ENCODE data around the gene PDE3A. TPM values are rescaled to one million over a fixed set of nuclear protein-coding genes. Genes with fewer than 3 reads are reported as not detected.

PDE3A gene
- total RNA-seq, 1 experiment from 2014 or later: 2.8 TPM

DNA sequence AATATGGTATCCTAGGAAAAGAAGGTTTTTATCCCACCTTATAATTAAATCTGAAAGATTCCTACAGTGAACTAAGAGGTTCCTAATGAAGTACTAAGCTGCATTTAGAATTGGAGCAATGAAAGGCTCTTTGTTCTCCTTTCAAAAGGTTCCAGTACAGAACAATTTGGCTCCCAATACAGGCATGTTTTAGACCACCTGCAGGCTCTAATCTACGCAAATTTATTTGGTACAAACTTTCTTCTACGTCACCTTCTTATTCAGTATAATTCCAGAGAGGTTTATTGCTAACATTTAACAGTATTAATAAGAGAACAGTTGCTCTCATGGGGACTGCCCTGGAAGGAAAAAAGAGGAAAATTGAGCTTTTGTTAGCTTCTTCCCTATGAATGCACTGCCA lies 289.2 kb downstream of the PDE3A start (continued):
- TF ChIP-seq, protein P1, sequence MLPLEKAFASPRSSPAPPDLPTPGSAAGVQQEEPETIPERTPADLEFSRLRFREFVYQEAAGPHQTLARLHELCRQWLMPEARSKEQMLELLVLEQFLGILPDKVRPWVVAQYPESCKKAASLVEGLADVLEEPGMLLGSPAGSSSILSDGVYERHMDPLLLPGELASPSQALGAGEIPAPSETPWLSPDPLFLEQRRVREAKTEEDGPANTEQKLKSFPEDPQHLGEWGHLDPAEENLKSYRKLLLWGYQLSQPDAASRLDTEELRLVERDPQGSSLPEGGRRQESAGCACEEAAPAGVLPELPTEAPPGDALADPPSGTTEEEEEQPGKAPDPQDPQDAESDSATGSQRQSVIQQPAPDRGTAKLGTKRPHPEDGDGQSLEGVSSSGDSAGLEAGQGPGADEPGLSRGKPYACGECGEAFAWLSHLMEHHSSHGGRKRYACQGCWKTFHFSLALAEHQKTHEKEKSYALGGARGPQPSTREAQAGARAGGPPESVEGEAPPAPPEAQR (CRISPR knock-in tag; IDR thresholded peaks at IDR 0.05): no peak
- TF ChIP-seq, protein P2, sequence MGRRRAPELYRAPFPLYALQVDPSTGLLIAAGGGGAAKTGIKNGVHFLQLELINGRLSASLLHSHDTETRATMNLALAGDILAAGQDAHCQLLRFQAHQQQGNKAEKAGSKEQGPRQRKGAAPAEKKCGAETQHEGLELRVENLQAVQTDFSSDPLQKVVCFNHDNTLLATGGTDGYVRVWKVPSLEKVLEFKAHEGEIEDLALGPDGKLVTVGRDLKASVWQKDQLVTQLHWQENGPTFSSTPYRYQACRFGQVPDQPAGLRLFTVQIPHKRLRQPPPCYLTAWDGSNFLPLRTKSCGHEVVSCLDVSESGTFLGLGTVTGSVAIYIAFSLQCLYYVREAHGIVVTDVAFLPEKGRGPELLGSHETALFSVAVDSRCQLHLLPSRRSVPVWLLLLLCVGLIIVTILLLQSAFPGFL (CRISPR knock-in tag; IDR thresholded peaks at IDR 0.05; ENCODE audit: borderline replicate concordance): no peak
- TF ChIP-seq FOXP1 (CRISPR knock-in tag; IDR thresholded peaks at IDR 0.05; ENCODE audit: borderline replicate concordance) (no peak), NFYB (CRISPR knock-in tag; conservative IDR thresholded peaks at IDR 0.05; ENCODE audit: low read depth) (no peak), MXD4 (CRISPR knock-in tag; IDR thresholded peaks at IDR 0.05; ENCODE audit: borderline replicate concordance) (no peak), MYBL2 (CRISPR knock-in tag; IDR thresholded peaks at IDR 0.05) (no peak)
- TF ChIP-seq, protein P3, sequence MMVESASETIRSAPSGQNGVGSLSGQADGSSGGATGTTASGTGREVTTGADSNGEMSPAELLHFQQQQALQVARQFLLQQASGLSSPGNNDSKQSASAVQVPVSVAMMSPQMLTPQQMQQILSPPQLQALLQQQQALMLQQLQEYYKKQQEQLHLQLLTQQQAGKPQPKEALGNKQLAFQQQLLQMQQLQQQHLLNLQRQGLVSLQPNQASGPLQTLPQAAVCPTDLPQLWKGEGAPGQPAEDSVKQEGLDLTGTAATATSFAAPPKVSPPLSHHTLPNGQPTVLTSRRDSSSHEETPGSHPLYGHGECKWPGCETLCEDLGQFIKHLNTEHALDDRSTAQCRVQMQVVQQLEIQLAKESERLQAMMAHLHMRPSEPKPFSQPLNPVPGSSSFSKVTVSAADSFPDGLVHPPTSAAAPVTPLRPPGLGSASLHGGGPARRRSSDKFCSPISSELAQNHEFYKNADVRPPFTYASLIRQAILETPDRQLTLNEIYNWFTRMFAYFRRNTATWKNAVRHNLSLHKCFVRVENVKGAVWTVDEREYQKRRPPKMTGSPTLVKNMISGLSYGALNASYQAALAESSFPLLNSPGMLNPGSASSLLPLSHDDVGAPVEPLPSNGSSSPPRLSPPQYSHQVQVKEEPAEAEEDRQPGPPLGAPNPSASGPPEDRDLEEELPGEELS (CRISPR knock-in tag; IDR thresholded peaks at IDR 0.05): no peak

DNA sequence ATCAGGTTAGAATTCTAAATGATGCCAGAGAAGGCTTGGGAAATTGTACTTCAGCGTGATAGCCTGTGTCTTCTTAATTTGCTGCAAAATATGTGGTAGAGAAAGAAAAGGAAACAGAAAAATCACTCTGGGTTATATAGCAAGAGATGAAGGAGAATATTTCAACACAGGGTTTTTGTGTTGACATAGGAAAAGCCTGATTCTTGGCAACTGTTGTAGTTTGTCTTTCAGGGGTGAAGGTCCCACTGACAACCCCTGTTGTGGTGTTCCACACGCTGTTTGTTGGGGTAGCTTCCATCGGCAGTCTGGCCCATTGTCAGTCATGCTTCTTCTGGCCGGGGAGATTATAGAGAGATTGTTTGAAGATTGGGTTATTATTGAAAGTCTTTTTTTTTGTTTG lies 313.0 kb downstream of the PDE3A start:
- TF ChIP-seq KAT7 (CRISPR knock-in tag; IDR thresholded peaks at IDR 0.05; ENCODE audit: borderline replicate concordance): no peak
- TF ChIP-seq, protein P4, sequence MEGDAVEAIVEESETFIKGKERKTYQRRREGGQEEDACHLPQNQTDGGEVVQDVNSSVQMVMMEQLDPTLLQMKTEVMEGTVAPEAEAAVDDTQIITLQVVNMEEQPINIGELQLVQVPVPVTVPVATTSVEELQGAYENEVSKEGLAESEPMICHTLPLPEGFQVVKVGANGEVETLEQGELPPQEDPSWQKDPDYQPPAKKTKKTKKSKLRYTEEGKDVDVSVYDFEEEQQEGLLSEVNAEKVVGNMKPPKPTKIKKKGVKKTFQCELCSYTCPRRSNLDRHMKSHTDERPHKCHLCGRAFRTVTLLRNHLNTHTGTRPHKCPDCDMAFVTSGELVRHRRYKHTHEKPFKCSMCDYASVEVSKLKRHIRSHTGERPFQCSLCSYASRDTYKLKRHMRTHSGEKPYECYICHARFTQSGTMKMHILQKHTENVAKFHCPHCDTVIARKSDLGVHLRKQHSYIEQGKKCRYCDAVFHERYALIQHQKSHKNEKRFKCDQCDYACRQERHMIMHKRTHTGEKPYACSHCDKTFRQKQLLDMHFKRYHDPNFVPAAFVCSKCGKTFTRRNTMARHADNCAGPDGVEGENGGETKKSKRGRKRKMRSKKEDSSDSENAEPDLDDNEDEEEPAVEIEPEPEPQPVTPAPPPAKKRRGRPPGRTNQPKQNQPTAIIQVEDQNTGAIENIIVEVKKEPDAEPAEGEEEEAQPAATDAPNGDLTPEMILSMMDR (IDR thresholded peaks at IDR 0.05): no peak
- no peak for TF ChIP-seq RORB (CRISPR knock-in tag; IDR thresholded peaks at IDR 0.05)
- no peak for TF ChIP-seq JUN (CRISPR knock-in tag; IDR thresholded peaks at IDR 0.05)
- TF ChIP-seq, protein P5, sequence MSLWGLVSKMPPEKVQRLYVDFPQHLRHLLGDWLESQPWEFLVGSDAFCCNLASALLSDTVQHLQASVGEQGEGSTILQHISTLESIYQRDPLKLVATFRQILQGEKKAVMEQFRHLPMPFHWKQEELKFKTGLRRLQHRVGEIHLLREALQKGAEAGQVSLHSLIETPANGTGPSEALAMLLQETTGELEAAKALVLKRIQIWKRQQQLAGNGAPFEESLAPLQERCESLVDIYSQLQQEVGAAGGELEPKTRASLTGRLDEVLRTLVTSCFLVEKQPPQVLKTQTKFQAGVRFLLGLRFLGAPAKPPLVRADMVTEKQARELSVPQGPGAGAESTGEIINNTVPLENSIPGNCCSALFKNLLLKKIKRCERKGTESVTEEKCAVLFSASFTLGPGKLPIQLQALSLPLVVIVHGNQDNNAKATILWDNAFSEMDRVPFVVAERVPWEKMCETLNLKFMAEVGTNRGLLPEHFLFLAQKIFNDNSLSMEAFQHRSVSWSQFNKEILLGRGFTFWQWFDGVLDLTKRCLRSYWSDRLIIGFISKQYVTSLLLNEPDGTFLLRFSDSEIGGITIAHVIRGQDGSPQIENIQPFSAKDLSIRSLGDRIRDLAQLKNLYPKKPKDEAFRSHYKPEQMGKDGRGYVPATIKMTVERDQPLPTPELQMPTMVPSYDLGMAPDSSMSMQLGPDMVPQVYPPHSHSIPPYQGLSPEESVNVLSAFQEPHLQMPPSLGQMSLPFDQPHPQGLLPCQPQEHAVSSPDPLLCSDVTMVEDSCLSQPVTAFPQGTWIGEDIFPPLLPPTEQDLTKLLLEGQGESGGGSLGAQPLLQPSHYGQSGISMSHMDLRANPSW (CRISPR knock-in tag; conservative IDR thresholded peaks at IDR 0.05; ENCODE audit: low read depth): no peak
- no peak for TF ChIP-seq SP1 (CRISPR knock-in tag; conservative IDR thresholded peaks at IDR 0.05)
- POLR2A ChIA-PET: no interaction called here
- H3K4me3 Mint-ChIP-seq: no peak overlapping the region
- H3K27ac Mint-ChIP-seq: no peak overlapping the region
- peaks cover 25% of the 10 kb centered on the region for H3K9me3 Mint-ChIP-seq
- no peak for ATAC-seq
- CTCF ChIA-PET: interaction anchor here (0.5 to 1.4 kb wide), 5 partner anchors 23 to 639 kb away, joined by 3 to 12 read pairs (median 3); no protein-coding TSS in a partner anchor
- peaks cover 13% of the 10 kb centered on the region for H3K36me3 Mint-ChIP-seq
- DNase-seq (ENCODE audit: low spot score): no peak
- no peaks in the 10 kb centered on the region; the same call in 1 of the 2 replicates for H3K27me3 Mint-ChIP-seq (ENCODE audit: low read depth)
- H3K4me1 Mint-ChIP-seq: no peaks in the 10 kb centered on the region

DNA sequence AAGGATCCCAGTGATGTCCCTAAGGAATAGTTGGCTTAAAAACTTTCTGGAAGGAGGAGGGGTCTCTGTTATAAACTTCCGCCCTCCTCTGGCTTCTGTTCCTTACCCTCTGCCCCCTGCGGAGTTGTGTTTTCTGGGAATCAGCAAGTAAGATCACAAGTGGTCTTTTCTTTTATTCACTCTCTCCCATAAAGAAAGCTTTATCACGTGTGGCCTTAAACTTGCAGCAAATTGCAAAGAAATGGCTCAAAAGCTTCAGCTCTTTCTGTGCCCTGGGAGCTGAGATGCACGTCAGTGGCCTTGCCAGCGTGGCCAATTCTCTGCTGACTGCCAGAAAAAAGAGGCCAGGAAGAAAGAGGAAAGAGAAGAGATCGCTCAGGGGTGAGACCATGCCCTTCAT lies 326.9 kb downstream of the PDE3A start, which contains the start of gene SLCO1C1:
TSS of gene SLCO1C1 (plus strand) at position 101 of the 400 bp plus-strand sequence. CDS start 4,245 bp downstream, outside the sequence.
- Mint-ChIP-seq H3K9me3 (no peaks in the 10 kb centered on the region), H3K27ac (peak within 1 kb of the TSS; percentile 87), H3K4me3 (no peak within 1 kb of the TSS), H3K27me3 (ENCODE audit: low read depth) (no peaks in the 10 kb centered on the region), H3K36me3 (no peaks in the 10 kb centered on the region), H3K4me1 (peaks cover 35% of the 10 kb centered on the region)
- CTCF ChIA-PET: no interaction called here
- DNase-seq (ENCODE audit: low spot score) (peak; percentile 29), ATAC-seq (peak; percentile 75)
- POLR2A ChIA-PET: no interaction called here
- TF ChIP-seq, protein P6, sequence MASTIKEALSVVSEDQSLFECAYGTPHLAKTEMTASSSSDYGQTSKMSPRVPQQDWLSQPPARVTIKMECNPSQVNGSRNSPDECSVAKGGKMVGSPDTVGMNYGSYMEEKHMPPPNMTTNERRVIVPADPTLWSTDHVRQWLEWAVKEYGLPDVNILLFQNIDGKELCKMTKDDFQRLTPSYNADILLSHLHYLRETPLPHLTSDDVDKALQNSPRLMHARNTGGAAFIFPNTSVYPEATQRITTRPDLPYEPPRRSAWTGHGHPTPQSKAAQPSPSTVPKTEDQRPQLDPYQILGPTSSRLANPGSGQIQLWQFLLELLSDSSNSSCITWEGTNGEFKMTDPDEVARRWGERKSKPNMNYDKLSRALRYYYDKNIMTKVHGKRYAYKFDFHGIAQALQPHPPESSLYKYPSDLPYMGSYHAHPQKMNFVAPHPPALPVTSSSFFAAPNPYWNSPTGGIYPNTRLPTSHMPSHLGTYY (CRISPR knock-in tag; IDR thresholded peaks at IDR 0.05): no peak
- TF ChIP-seq ATF1 (CRISPR knock-in tag; IDR thresholded peaks at IDR 0.05) (no peak), ETV6 (CRISPR knock-in tag; IDR thresholded peaks at IDR 0.05) (no peak), ZNF423 (CRISPR knock-in tag; IDR thresholded peaks at IDR 0.05) (no peak)
- TF ChIP-seq, protein P1 (CRISPR knock-in tag; IDR thresholded peaks at IDR 0.05): no peak
- TF ChIP-seq, protein P7, sequence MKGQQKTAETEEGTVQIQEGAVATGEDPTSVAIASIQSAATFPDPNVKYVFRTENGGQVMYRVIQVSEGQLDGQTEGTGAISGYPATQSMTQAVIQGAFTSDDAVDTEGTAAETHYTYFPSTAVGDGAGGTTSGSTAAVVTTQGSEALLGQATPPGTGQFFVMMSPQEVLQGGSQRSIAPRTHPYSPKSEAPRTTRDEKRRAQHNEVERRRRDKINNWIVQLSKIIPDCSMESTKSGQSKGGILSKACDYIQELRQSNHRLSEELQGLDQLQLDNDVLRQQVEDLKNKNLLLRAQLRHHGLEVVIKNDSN (CRISPR knock-in tag; IDR thresholded peaks at IDR 0.05): no peak
- TF ChIP-seq, protein P8, sequence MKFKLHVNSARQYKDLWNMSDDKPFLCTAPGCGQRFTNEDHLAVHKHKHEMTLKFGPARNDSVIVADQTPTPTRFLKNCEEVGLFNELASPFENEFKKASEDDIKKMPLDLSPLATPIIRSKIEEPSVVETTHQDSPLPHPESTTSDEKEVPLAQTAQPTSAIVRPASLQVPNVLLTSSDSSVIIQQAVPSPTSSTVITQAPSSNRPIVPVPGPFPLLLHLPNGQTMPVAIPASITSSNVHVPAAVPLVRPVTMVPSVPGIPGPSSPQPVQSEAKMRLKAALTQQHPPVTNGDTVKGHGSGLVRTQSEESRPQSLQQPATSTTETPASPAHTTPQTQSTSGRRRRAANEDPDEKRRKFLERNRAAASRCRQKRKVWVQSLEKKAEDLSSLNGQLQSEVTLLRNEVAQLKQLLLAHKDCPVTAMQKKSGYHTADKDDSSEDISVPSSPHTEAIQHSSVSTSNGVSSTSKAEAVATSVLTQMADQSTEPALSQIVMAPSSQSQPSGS (CRISPR knock-in tag; IDR thresholded peaks at IDR 0.05; ENCODE audit: borderline replicate concordance, low read depth): no peak
